ENCODE data around the gene CROCC.
"Not testable (repeated sequence)": the region's sequence is repeated elsewhere in the genome, so short reads cannot be mapped to it uniquely, and the experiment has no call there.

The CROCC gene

DNA sequence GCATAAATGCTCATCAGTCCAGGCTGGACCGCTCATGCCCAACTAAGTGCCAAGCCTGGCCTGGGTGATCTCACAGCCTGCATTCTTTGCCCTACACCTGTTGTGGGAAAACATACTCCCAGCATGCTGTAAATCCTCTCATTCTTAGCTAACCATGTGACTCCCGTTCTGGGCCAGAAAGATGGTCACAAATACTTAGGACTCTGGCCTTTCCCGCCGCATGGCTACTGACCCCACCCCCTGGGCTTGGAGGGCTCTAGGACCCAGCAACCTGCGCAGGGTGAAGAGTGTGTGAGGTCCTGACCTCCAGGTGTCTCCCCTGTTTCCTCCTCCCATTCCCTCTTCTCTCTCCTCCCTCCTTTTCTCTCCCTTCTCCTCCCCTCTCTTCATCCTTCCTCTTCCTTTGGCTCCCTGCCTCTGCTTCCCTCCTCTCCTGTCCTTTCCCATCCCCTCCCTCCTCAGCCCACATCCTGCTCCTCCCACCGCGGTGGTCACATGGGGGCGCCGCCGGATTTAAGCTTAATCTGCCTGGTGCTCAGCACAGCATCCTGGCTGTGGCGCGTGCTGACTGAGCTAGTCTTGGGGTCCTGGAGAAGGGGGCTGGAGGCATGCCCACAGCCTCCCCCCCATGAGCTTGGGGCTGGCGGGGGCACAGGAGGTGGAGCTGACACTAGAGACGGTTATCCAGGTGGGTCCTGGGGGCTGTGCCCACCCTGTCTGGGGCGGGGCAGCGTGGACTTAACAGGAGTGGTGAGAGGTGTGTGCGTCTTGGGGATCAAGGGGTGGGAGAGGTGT, at the start of gene CROCC:
Gene CROCC, plus strand, starts transcription at position 541 of the 795 bp plus-strand sequence. Its CDS starts 88 bp downstream, at position 629.
- DNase-seq = peak; percentile 53 to 61

DNA sequence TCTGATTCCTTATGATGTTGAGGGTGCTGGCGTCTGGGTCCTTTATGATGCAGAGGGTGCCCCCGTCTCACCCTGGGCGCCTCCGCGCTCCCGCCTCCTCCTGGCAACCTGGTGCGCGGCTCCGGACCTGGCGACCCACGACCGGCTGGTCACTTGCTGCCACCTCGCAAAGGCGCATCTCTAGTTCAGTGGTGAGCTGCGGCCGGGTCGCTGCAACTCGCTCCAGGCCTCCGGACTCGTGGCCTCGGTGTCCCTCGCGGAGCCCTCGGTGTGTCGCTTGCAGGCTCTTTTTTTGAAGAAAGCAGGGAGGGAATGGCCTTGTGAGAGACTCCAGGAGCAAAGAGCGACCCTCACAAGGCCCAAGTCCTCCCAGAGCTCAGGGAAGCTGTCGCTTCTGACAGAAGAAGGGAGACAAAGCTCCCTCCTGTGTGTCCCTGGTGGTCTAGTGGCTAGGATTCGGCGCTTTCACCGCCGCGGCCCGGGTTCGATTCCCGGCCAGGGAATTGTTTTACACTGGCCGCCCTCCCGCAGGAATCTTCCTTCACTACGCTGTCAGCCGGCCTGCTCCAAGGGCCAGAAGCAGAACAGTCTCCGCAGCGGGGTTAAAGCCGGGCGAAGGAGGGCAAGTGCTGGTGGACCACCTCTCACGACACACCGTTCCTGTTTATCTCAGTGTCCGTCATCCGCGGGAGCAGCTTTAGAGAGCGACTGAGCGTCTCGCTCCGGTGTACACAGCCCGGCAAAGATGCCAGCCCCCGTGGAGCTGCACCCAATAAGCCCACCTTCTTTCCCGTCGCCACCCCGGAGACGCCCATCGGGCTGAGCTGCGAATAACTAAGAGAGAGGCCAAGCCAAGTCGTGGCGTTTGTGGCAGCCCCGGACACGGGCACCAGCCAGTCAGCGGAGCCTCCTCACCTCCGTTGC, 49.3 kb upstream of the CROCC start:
- peak; percentile 75 to 79 for DNase-seq

GRCh38 chr1:16873076-16873879, 48.5 kb upstream of the CROCC start:
- DNase-seq = peak; percentile 26 to 29

DNA sequence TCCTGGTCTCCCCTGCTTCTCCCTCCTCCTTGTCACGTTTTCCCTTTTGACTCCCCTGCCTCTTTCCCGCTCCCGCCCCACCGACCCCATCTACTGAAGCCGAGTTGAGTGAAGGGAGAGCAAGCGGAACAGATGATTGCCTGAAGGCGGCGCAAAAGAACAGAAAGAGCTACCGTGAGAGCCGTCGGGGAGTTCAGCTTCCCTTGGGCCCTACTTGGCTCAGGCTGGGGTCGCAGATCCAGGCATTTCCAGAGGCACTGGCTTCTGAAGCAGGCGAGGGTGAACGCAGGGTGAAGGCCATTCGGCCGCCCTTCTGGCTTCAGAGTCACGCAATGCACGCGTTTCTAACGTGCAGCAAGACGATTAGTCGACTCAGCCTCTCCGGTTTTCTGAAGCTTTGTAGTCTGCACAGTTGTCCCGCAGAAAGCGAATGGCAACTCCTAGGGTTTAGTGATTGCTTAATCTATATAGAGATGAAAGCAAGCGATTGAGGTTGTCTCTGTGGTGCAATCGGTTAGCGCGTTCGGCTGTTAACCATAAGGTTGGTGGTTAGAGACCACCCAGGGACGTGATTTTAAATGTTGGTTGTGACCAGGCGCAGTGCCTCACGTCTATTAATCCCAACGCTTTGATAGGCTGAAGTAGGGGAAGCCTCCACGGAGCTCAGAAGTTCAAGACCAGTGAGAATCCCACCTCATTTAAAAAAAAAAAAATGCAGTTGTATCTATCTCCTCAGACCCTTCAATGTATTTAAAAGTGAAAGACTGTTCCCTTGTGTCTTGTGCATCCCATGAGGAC, 46.6 kb upstream of the CROCC start:
- DNase-seq = not testable (repeated sequence)

DNA sequence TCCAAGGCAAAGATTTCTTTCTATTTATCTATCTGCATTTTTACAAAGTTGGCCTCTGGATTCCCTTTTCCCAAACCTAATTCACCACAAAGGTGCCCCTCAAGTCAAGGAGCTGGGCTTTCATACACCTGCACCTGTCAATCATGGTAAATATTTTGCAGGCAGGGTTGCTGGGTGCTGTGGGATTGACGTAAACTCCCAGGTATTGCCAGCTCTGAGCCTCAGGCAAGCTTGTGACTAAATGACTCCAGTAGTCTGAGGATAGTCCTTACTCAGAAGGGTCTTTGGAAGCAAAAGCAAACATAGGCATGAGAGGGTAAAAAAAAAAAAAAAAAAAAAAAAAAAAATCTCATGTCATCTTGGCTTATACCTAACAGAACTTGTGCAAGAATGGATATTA, 40.0 kb upstream of the CROCC start:
- not testable (repeated sequence) for DNase-seq

- no peak for DNase-seq
Measured at GRCh38 chr1:16882986-16883385, 38.7 kb upstream of the CROCC start.

GRCh38 chr1:16884487-16884886, 37.2 kb upstream of the CROCC start:
- not testable (repeated sequence) for DNase-seq

- DNase-seq = no peak
Measured at GRCh38 chr1:16886860-16887605, 34.7 kb upstream of the CROCC start.

DNA sequence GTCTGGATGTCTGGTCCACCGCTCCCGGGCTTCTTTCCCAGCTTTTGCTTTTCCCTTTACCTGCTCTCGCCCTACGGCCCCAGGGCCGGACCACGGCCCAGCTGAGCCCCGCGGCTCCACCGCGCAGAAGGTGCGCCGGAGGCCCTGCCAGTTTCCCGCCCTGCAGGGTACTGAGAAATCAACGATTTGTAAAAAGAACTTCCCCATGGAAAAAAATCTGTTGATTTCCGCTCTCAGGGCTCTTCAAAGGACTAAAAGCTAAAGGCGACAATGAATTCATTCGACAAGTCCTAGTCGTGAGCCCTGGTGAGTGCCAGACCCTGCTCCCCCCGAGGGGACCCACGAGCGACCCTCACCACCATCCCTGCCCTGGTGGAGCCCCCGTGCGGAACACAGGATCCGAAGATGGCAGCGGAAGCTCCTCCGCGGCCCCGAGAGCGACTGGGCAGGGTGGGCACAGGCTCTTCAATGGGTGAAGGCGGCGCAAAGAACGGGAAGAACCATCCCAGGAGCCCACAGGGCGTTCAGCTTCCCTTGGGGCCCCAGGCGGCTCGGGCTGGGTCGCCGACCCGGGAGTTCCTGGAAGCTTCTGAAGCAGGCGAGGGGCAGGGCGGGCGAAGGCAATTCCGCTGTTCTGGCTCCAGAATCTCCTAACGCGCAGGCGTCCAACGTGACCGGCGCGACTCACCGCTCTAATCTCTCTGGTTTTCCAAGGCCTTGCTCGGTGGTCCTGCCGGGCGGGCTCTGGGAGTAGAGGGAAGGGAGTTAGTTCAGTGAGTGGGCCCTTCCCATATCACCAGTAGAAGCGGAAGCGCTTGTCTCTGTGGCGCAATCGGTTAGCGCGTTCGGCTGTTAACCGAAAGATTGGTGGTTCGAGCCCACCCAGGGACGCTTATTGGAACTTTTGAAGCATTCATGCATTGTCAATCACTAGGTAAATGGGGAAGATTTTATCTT, 32.6 kb upstream of the CROCC start:
- DNase-seq = peak; percentile 85 to 87

GRCh38 chr1:16890539-16891021, 31.2 kb upstream of the CROCC start:
- DNase-seq = not testable (repeated sequence)

DNA sequence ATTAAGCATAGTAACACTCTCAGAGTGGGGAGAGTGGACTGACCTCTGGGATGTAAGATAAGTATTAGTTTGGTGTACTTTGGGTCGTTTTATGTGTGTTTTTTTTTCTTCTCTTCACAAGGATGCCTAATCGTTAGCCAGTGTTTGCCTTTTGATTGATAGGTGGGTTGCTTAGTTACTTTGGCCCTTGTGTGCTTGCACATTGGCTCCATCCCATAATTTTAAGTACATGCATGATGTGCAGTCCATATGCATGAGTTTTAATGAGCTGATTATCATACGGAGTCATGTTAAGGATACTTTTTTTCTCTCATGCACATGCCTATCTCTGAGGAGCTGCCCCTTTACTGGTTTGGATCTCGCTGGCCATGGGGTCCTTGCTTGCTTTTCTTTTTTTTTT, 30.7 kb upstream of the CROCC start:
- not testable (repeated sequence) for DNase-seq

- DNase-seq = not testable (repeated sequence)
Measured at GRCh38 chr1:16892978-16893525, 28.7 kb upstream of the CROCC start.

DNA sequence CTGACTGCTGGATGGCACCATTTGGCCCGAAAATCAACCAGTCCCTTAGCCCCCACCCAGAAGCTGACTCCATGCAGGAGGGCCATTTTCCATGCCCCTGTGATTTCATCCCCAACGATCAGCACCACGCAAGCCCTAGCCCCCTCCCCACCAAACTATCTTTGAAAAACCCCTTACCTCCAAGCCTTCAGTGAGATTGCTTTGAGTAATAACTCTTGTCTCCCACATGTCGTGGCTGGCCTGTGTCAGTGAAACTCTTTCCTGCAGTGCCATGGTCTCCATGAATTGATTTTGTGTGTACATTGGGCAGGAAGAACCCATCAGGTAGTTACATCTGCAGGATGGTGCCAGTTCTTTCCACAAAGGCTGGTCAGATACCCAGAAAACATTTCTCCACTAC, 27.9 kb upstream of the CROCC start:
- DNase-seq = not testable (repeated sequence)

- not testable (repeated sequence) for DNase-seq
Measured at GRCh38 chr1:16894338-16894737, 27.4 kb upstream of the CROCC start.

DNA sequence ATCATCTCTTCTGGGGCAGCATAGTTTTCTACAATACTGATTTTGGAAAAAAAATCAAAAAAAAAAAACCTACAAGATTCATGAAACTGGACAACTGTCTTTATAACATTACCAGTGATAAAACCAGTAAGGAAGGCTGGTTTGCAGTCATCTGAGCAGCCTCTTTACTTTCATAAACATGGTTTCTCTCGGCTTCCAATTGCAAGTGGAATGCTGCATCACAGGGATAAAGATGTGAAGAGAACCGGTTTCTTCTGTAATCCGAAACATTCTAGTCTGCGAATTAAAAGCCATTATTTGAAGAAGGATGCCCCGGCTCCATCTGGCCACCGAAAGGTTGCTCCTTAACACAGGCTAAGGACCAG, 26.5 kb upstream of the CROCC start:
- DNase-seq = not testable (repeated sequence)

GRCh38 chr1:16895598-16896315, 26.0 kb upstream of the CROCC start, which contains the start of gene RNU1-2:
RNU1-2 (plus strand) TSS chr1:16895980.
- peak; percentile 75 to 81 for DNase-seq

DNA sequence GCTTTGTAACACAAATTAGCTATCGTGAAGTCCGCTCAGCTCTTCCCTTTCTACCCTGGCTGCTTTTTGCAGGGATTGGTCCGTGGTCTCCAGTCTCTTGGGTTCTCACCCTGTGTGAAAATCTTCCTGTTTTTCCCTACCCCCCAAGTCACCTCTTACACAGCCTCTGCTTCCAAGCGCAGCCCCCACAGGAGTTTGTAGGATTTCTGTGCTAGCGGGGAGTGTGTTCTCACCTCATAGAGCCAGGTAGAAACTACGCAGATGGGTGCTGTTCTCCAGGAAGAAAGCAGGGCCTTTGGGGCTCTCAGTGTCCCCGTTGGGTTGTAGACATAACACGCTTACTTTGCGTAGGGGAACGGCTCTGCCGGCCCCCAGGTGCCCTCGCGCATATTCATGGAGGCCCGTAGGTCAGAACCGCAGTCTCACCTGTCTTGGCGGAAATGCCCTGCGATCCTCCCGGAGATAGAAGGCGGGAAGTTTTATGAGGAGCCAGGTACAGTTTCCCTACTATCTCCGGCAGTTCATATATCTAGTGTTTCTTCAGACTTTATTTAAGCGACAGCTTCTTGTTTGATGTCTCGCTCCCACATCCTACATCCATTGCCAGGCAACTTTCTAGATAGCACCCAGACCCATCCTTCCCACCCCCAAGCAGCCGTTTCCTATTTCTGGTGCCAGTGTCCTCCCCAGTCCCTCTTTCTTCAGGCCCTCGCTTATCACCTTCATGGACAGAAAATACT, 25.2 kb upstream of the CROCC start:
- peak; percentile 66 to 73 for DNase-seq

DNA sequence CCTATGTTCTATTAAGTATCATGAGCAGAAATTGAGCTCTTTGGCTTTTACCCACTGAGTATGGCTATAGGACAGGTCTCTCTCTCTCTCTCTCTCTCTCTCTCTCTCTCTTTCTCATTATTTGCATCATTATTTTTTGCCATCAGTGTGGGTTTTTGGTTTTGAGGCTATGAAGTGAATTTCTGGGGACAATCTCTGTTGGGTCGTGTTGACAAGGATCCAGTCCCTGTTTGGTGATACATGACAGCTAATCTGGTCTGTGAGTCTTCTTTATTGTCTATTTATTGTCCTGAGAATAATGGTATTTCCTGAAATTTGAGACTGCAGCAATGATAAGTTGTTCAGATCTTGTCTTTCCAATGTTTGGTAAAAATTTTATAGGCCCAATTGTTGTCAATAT, 24.1 kb upstream of the CROCC start:
- not testable (repeated sequence) for DNase-seq
